HG03060 (cell line): ENCODE data around the gene CIT.

ENCODE experiments used
- ATAC-seq: cut with Tn5 transposase; IDR thresholded peaks from one replicate; pipeline ENCODE4 v1.9.1; 2021; ENCODE audit warnings: low read depth, moderate number of reproducible peaks; ENCODE audit not compliant: unreplicated experiment

Gene CIT

DNA sequence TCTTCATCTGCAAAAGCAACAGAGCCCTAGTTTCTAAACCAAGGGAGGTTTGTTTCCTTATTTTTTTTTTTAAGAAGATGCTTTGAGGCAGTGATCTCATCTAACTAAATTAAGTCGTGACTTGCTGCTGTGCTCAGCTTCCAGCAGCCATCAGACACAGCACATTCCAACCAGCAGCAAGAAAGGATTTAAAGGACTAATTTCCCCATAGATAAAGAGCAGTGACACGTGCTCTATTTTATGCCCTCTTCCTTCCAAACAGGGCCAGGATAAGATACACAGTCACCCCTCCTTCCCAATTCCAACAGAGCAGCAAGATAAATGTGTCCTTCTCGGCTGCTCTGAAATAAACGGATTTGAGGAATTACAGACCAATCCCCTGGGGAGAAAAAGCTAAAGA is 127.5 kb downstream of the CIT start:
- ATAC-seq: no peak

DNA sequence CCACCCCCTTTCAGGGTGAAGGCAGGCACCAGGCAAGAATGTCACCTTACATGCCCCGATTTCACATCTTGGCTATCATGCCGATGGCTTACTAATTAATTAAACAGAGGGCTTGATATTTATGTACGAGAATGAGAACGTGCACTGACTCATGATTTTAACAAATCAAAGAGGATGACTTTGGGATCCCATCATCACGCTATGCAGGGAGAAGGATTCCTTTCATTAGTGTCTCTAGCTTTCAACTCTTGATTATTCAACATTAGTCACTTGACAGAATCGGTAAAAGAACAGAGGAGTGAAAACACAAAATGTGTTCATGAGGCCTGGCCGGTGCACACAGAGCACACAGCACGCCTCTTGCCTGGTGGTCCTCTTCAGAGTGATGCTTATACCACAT is 128.6 kb downstream of the CIT start:
- no peak for ATAC-seq

DNA sequence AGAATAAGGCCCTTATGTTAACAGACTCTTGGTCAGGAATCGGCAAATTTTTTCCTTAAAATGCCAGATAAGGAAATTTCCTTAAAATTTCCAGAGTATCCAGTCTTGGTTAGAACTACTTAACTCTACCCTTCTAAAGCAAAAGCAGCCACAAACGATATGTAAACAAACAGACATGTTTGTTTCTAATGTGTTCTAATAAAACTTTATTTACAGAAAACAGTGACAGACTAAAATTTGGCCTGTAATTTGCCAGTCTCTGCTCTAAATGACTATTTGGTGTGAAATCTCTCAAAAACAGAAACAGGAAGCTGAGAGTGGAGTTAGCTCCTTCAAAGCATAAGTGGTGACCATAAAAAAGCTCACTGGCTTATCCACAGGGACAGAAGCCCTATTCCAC is 131.0 kb downstream of the CIT start:
- ATAC-seq: no peak

DNA sequence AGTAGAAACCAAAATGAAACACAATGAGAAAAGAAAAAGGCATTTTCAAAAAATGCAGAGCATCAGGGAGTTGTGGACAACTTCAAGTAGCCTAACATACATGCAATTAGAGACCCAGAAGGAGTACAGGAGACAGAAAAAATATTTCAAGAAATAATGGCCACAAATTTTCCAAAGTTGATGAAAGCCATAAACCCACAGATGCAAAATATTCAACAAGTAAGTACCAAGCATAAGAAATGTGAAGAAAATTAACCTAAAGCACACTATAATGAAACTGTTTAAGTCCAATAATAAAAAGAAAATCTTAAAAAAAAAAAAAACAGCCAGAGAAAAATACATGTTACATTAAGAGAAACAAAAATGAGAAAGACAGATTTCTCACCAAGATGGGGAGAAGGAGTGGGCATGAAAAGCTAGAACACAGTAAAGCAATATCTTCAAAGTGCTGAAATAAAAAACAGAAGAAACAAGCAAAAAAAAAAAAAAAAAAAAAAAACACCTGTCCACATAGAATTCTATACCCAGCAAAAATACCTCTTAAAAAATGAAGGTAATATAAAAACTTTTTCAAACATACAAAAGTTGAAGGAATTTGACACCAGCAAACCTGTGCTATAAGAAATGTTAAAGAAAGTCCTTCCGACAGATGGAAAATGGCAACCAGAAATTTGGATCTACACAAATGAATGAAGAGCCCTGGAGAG is 132.1 kb downstream of the CIT start:
- ATAC-seq: no peak

DNA sequence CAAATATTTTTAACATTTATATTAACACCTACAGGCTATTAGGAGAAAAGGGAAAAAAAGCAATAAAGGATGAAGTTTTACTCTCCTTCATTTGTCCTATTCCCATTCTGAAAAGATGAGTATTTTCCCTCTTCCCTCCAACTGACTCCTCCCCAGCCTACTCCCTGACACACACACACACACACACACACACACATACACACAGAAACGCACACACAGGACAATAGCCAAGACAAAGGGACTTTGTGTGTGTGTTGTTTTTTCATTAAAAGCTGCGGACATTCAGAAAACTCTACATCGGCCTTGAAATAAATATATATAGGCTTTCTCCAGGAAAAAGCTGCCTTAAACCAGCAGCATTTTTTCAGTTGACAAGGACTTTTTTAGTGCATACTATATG is 134.4 kb downstream of the CIT start:
- ATAC-seq: no peak

DNA sequence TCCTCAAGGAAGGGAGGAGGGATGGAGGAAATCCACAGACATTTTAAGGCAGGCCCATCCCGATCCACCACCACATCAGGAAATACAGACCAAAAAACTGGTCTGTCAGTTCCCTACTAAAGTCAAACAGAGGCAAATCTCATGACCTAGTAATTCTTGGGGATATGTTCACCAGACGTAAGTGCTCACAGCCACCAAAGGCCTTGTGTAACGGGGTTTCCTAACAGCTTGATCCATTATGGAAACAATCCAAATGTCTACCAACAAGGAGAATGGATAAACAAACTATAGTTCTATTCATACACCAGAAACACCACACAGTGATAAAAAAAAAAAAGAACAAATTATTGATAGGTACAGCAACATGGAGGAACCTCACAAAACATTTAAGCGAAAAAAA is 136.3 kb downstream of the CIT start:
- ATAC-seq: no peak

DNA sequence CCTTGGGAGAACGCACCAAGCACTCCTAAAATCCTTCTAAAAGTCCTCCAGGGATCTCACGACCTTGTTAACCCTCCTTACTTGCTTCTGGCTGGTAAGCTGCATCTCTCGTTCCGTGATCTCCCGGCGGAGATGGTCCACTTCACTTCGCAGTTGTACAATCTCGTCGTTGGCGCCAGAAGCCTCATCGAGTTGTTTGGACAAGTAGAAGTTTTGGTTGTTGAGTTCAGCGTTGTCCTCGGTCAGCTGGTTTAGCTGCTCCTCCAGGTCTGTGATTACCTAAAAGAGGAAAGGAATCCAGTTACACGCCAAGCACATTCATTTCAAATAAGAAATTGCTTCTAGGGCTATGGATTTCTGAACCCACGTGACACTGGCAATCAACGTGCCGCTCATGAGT is 142.0 kb downstream of the CIT start:
- no peak for ATAC-seq

DNA sequence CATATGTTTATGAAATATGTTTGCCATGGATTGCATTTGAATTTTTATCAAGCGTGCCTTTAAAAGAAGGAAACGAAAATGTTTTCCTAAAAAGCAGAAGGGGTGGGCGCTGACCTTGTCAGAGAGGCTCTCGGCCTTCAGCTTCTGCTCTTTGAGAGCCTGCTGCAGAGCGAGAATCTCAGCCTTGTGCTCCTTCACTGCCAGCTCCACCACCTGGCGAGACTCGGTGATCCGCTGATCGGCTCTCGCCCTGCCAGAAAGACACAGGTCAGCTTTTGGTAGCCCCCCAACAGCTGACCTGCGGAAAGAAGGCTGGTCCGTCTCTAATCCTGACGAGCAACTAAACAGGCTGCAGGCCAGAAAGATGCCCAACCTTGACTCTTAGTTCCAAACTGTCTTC is 146.7 kb downstream of the CIT start:
- ATAC-seq: no peak

DNA sequence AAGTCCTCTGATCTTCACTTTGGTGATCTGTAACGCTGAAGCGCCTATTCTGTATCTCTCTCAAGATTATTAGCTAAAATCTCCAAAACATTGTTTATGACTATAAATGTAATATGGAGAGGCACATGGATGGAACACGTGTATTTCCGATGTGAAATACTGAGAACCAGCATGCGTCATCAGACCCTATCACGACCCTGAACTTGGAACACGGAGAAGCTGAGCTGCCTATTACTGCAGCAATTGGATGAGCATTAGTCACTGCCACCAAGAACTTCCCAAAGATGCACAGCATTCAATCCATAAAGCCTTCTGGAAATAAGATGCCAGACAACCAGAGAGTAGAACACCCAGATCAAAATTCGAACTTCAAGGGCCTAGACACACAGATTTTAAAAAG is 147.2 kb downstream of the CIT start:
- no peak for ATAC-seq

DNA sequence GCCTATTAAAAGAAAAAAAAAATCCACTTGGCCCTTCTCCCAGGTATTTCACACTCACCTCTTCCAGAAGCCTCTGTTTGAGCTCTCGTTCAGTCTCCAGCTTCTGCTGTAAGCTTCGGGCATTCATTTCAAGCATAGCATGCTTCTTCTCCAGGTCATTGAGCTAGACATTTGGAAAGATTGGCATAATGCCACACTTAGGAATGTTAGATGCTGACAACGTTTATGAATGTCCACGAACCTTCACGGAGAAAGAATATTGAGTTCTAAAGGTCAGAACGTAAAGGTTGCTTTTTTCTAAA is 148.7 kb downstream of the CIT start:
- no peak for ATAC-seq

DNA sequence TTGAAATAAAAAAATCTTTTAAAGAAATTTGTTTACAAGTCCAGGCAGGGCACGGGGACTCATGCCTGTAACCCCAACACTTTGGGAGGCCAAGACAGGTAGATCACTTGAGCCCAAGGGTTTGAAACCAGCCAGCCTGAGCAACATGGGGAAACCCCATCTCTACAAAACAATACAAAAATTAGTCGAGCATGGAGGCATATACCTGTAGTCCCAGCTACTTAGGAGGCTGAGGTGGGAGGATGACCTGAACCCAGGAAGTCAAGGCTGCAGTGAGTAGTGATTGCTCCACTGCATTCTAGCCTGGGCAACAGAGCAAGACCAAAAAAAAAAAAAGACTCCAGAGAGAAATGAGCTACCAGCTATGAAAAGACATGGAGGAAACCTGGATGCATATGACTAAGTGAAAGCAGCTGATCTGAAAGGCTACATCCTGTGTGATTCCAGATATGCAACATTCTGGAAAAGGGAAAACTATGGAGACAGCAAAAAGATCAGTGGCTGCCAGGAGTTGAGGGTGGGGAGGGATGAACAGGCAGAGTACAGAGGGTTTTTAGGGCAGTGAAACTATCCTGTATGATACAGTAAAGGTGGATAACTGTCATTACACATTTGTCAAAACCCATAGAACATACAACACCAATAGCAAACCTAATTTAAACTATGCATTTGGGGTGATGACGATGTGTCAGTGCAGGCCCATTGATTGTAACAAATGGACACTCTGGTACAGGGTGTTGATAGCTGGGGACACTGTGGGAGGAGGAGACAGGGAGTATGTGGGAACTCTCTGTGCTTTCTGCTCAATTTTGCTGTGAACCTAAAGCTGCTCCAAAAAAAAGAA is 149.3 kb downstream of the CIT start:
- no peak for ATAC-seq

DNA sequence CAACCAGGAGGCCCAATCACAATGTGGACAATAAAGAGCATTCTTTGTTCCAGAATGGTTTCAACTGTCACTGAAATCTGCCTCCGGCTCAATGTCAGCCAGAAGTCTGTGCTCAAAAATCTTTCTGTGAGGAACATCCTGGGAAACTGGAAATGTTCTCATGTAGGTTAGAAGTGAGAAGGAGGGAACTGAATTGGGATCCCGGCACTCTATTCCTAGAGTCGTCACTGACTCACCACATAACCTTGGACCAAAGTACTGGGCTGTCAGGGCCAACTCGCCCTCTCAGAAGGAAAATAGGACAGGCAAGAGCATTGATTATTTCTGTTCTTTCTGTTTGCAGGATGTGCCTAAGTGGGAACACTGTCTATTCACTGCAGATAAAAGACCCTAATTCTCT is 151.6 kb downstream of the CIT start:
- ATAC-seq: no peak

DNA sequence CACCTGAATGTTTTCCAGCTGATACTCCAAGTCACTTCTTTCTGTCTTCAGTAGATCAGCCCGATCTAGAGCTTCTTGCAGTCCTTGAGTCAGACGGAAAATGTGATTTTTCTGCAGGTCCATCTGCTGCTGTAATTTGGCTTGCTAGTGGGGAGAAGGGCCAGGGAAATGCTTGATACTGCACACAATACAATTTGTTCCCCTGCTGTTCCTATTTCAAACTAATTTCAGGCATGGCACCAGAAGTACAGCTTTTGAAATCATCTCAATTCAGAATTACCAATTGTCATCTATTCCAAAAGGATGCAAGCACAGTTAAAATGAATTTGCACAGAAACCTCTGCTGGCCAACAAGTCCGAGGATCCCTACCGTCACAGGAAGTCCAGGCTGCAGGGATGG is 155.8 kb downstream of the CIT start:
- no peak for ATAC-seq

DNA sequence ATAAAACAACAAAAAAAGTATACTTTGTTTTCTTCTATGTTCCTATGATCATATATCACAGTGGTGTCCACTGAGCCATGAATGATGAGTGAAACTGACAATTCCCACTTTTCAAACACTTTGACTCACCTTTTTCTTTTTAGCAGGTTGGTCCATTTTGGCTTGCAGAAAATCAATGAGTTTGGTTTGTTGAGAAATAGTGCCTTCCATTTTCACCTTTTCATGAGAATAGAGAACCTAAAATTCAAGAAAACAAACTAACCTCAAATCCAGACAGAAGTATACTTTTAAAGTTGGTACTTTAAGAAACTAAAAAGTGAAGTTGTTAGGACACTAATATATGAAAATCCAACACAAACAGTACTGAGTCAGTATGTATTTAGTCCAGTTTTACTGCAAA is 156.8 kb downstream of the CIT start:
- no peak for ATAC-seq

DNA sequence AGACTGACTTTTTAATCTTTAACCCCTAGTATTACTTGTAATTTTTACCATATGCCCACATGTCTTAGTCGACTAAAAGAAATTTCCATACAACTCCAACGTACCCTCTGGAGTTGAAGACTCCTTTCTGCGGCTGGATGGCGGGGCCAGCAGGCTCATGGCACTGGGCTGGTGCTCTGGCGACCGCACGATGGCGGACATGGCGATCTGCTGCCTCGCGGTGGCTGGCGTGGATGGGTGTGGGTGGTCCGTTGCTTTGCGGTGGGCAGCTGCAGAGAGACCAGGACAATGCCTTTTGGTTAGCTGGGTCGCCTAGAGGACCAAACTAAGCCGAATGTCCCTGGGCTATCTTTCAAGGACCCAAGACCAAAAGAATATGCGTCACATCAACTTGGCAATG is 159.0 kb downstream of the CIT start:
- ATAC-seq: no peak

DNA sequence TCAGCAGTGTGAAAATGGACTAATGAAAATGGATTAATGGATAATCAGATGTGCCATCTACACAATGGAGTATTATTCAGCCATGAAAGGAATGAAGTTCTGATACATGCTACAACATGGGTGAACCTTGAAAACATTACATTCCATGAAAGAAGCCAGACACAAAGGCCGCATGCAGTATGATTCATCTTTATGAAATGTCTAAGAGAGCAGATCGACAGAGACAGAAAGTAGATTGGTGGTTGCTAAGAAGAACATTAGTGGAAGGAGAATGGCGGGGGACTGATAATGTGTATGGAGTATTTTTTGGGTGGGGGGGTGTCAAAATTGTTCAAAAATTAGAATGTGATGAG is 161.9 kb downstream of the CIT start:
- no peak for ATAC-seq

DNA sequence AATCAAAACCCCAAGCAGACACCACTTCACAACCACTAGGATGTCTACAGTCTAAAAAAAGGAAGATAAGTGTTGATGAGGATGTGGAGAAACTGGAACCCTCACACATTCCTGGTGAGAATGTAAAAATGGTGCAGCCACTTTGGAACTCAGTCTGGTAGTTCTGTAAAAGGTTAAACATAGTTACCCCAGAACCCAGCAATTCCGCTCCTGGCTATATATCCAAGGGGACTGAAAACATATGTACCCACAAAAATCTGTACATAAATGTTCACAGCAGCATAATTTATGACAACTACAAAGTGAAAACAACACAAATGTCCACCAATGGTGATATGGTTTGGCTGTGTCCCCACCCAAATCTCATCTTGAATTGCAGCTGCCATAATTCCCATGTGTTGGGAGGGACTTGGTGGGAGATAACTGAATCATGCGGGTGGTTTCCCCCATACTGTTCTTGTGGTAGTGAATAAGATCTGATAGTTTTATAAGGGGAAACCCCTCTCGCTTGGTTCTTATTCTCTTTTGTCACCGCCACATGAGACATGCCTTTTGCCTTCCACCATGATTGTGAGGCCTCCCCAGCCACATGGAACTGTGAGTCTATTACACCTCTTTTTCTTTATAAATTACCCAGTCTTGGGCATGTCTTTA is 162.4 kb downstream of the CIT start:
- no peak for ATAC-seq

DNA sequence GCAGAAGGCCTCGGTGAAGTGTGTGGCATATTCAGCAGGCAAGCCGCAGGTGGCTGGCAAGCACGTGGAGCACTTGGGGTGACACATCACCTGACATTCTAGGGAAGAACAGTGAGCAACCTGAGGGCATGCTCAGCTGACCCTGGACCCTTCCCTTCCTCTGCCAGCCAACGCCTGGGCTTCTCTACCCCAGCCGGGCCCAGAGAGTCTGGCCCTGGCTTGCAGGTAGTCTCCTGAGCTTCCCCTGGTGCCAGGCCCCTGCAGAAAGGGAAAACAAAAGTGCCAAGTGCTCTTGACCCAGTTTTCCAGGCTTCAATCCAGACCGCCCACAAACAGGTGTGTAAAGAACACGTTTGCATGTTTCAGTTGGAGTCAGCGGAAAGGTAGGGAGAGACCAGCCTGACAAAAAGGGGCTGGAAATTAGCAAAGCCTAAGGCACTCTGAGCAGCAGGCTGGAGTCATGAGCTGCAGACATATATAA is 163.5 kb downstream of the CIT start:
- no peak for ATAC-seq

DNA sequence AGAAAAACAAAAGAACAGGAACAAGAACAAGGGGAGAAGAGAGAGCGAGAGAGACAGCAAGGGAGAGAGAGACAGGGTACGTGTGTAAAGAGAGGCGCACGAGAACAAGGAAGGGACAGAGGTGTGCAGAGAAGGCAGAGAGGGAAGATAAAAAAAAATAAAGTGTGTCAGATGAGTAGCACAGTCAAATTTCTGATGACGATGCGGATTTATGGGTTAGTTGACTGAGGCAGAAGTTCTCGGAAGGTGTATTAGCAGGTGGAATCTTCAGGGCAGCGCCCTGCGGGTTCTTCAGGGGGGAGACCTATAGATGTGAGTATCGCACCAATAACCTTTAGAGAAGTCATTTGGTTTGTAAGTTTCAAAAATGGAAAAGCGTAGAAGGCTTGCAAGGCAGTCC is 164.4 kb downstream of the CIT start:
- ATAC-seq: no peak

DNA sequence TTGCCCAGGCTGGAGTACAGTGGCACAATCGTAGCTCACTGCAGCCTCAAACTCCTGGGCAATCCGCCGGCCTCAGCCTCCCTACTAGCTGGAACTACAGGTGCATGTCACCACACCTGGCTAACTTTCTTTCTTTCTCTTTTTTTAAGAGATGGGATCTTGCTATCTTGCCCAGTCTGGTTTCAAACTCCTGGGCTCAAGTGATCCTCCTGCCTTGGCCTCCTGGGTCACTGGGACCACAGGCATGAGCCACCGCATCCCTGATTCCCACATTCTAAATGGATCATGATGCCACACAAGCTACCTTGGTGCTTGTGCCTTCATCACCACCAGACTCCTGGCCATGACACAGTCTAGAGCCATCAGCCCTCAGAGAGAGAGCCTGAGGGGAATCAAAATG is 165.4 kb downstream of the CIT start:
- no peak for ATAC-seq

DNA sequence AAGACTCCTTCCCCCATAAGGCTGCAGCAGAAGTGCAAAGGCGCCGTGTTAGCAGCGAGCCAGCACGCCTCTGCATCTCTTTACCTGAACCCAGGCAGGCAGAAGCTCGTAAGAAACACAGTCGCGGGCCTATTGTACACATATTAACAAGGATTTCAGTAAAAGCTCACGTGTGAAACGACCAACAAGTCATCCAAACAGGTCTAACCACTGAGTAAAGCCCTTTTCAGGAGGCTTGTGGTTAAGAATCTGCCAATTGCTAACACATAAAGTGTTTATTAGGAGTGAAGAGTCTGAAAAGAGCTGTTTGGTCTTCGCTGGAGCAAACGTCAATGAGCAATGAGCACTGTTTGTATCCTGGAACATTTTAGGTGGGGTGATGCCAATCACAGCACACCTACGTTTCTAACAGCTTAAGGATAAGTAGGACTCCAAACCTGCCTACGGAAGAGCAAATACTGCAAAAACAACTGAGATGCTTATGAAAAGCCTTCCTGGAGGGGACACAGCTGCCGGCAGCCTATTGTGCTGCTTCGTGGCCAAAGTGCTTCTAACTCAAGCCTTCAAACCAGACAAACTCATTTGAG is 166.1 kb downstream of the CIT start:
- ATAC-seq: no peak
